Stimulated activated naive B cell treated with anti-CD40 and anti-IgM and Interleukin-4, amounts not matched to agents 10 μg/mL and 1 μg/mL and 100 μg/mL, for 72 hours (primary cell): ENCODE results near the gene CTAGE8.
"Not testable (repeated sequence)": the region's sequence is repeated elsewhere in the genome, so short reads cannot be mapped to it uniquely, and the experiment has no call there.

Experiments used
- ATAC-seq, 2 donors: fragments of 150-1000 bp; cut with Tn5 transposase; replicated peaks; 2 replicates each; pipeline ENCODE4 v1.10.0; 2021; ENCODE audit warnings: moderate library complexity in 1 of 2
- DNase-seq: peaks from one replicate; pipeline ENCODE4 v3.0.0; 2021
- H3K27ac Mint-ChIP-seq: one replicate; pipeline ENCODE4 v1.8.0; 2022; ENCODE audit warnings: mild to moderate bottlenecking, mixed read lengths
- H3K27me3 Mint-ChIP-seq, 2 donors: one replicate each; pipeline ENCODE4 v1.8.0; 2022; ENCODE audit warnings: mixed read lengths in 2 of 2
- H3K36me3 Mint-ChIP-seq, 2 donors: one replicate each; pipeline ENCODE4 v1.8.0; 2022; ENCODE audit warnings: mixed read lengths in 2 of 2, mild to moderate bottlenecking in 1 of 2
- H3K4me1 Mint-ChIP-seq, 2 donors: one replicate each; pipeline ENCODE4 v1.8.0; 2022; ENCODE audit warnings: mixed read lengths in 2 of 2, mild to moderate bottlenecking in 1 of 2
- H3K4me3 Mint-ChIP-seq, 2 donors: one replicate each; pipeline ENCODE4 v1.8.0; 2022; ENCODE audit warnings: mild to moderate bottlenecking in 2 of 2, mixed read lengths in 2 of 2, moderate library complexity in 1 of 2
- H3K9me3 Mint-ChIP-seq, 2 donors: one replicate each; pipeline ENCODE4 v1.8.0; 2022; ENCODE audit warnings: mixed read lengths in 2 of 2, mild to moderate bottlenecking in 1 of 2

Gene CTAGE8

GRCh38 chr7:144269188-144269587 lies at the start of gene CTAGE8:
CTAGE8 (minus strand) TSS chr7:144269288; CDS start chr7:144269250, 38 bp downstream.
- H3K4me1 Mint-ChIP-seq, ATAC-seq, H3K9me3 Mint-ChIP-seq, DNase-seq, H3K27me3 Mint-ChIP-seq, H3K27ac Mint-ChIP-seq, H3K36me3 Mint-ChIP-seq, H3K4me3 Mint-ChIP-seq: not testable (repeated sequence)

GRCh38 chr7:144317537-144317936 lies 48.4 kb upstream of the CTAGE8 start:
- not testable (repeated sequence) for H3K27ac Mint-ChIP-seq, ATAC-seq, DNase-seq, H3K4me3 Mint-ChIP-seq, H3K27me3 Mint-ChIP-seq, H3K9me3 Mint-ChIP-seq, H3K4me1 Mint-ChIP-seq, H3K36me3 Mint-ChIP-seq

- not testable (repeated sequence) for H3K27ac Mint-ChIP-seq, H3K4me1 Mint-ChIP-seq, H3K27me3 Mint-ChIP-seq, ATAC-seq, H3K36me3 Mint-ChIP-seq, H3K9me3 Mint-ChIP-seq, H3K4me3 Mint-ChIP-seq, DNase-seq
Observed at GRCh38 chr7:144311872-144312469, 42.9 kb upstream of the CTAGE8 start, which contains the start of gene OR2A1. OR2A1 (plus strand) TSS chr7:144312419; CDS start chr7:144318125, 5,706 bp downstream.

GRCh38 chr7:144311218-144311617 lies 42.1 kb upstream of the CTAGE8 start:
- H3K27ac Mint-ChIP-seq, H3K27me3 Mint-ChIP-seq, H3K9me3 Mint-ChIP-seq, H3K4me3 Mint-ChIP-seq, H3K36me3 Mint-ChIP-seq, ATAC-seq, H3K4me1 Mint-ChIP-seq, DNase-seq: not testable (repeated sequence)

GRCh38 chr7:144309702-144310101 lies 40.6 kb upstream of the CTAGE8 start:
- not testable (repeated sequence) for H3K27ac Mint-ChIP-seq, DNase-seq, H3K27me3 Mint-ChIP-seq, ATAC-seq, H3K36me3 Mint-ChIP-seq, H3K4me1 Mint-ChIP-seq, H3K9me3 Mint-ChIP-seq, H3K4me3 Mint-ChIP-seq

GRCh38 chr7:144305156-144305555 lies 36.1 kb upstream of the CTAGE8 start:
- not testable (repeated sequence) for H3K27me3 Mint-ChIP-seq, H3K4me1 Mint-ChIP-seq

GRCh38 chr7:144303607-144304006 lies 34.5 kb upstream of the CTAGE8 start:
- H3K36me3 Mint-ChIP-seq, DNase-seq, H3K9me3 Mint-ChIP-seq, ATAC-seq, H3K4me1 Mint-ChIP-seq, H3K27me3 Mint-ChIP-seq, H3K27ac Mint-ChIP-seq, H3K4me3 Mint-ChIP-seq: not testable (repeated sequence)

More at GRCh38 chr7:144305156-144305555, 36.1 kb upstream of the CTAGE8 start:
- not testable (repeated sequence) for H3K36me3 Mint-ChIP-seq, DNase-seq, H3K4me3 Mint-ChIP-seq, ATAC-seq, H3K27ac Mint-ChIP-seq, H3K9me3 Mint-ChIP-seq

- not testable (repeated sequence) for H3K27me3 Mint-ChIP-seq, H3K4me3 Mint-ChIP-seq, DNase-seq, H3K36me3 Mint-ChIP-seq, H3K9me3 Mint-ChIP-seq, H3K4me1 Mint-ChIP-seq, H3K27ac Mint-ChIP-seq
- peak; percentile 60 to 66 for ATAC-seq
Observed at GRCh38 chr7:144302578-144303303, 33.7 kb upstream of the CTAGE8 start.

GRCh38 chr7:144293794-144294499 lies 24.9 kb upstream of the CTAGE8 start:
- H3K27ac Mint-ChIP-seq, H3K9me3 Mint-ChIP-seq, H3K27me3 Mint-ChIP-seq, DNase-seq, H3K36me3 Mint-ChIP-seq, H3K4me1 Mint-ChIP-seq, H3K4me3 Mint-ChIP-seq: not testable (repeated sequence)
- peak; percentile 82 to 84 for ATAC-seq

GRCh38 chr7:144292384-144293161 lies 23.5 kb upstream of the CTAGE8 start:
- not testable (repeated sequence) for DNase-seq, H3K27ac Mint-ChIP-seq, H3K9me3 Mint-ChIP-seq, H3K27me3 Mint-ChIP-seq, ATAC-seq, H3K36me3 Mint-ChIP-seq, H3K4me1 Mint-ChIP-seq, H3K4me3 Mint-ChIP-seq

GRCh38 chr7:144291607-144292006 lies 22.5 kb upstream of the CTAGE8 start:
- ATAC-seq, H3K9me3 Mint-ChIP-seq, DNase-seq, H3K27me3 Mint-ChIP-seq, H3K4me3 Mint-ChIP-seq, H3K36me3 Mint-ChIP-seq, H3K4me1 Mint-ChIP-seq, H3K27ac Mint-ChIP-seq: not testable (repeated sequence)

GRCh38 chr7:144287171-144287784 lies 18.2 kb upstream of the CTAGE8 start:
- not testable (repeated sequence) for H3K27me3 Mint-ChIP-seq, H3K27ac Mint-ChIP-seq, DNase-seq, H3K4me3 Mint-ChIP-seq, ATAC-seq, H3K9me3 Mint-ChIP-seq, H3K36me3 Mint-ChIP-seq, H3K4me1 Mint-ChIP-seq

GRCh38 chr7:144283716-144284115 lies 14.6 kb upstream of the CTAGE8 start:
- not testable (repeated sequence) for ATAC-seq, H3K4me3 Mint-ChIP-seq, H3K27me3 Mint-ChIP-seq, DNase-seq, H3K9me3 Mint-ChIP-seq, H3K4me1 Mint-ChIP-seq, H3K36me3 Mint-ChIP-seq, H3K27ac Mint-ChIP-seq

- not testable (repeated sequence) for H3K27me3 Mint-ChIP-seq, H3K4me3 Mint-ChIP-seq, ATAC-seq, H3K27ac Mint-ChIP-seq, H3K36me3 Mint-ChIP-seq, H3K9me3 Mint-ChIP-seq, DNase-seq, H3K4me1 Mint-ChIP-seq
Observed at GRCh38 chr7:144282490-144282889, 13.4 kb upstream of the CTAGE8 start.
